HEK293 (cell line): ENCODE results near the gene UNCX.

ENCODE experiments used
- CTCF ChIA-PET: fragments of 350-600 bp; formaldehyde crosslinking; extraction: SDS; loops from one replicate; lab custom pipeline; 2021; ENCODE audit warnings: antibody characterized with exemption; lab: Yijun Ruan, JAX
- POLR2A ChIA-PET: fragments of 300-600 bp; formaldehyde crosslinking; extraction: SDS; loops from one replicate; lab custom pipeline; 2020; ENCODE audit warnings: antibody characterized with exemption, inconsistent platforms; lab: Yijun Ruan, JAX
- H3K27ac ChIP-seq: fragments of 200-500 bp; sonication (Bioruptor generic); 2 replicates; pipeline ENCODE4 v1.5.1; 2014; ENCODE audit warnings: low read depth, low read length, control low read depth, inconsistent platforms; ENCODE audit errors: extremely low read depth
- H3K36me3 ChIP-seq, 2 experiments: fragments of 200-500 bp in 1 of 2; sonication (Bioruptor generic) in 1 of 2; 1 replicate in 1 of 2; 2 replicates in 1 of 2; pipeline ENCODE4 v1.5.1; 2014 to 2017; ENCODE audit warnings: inconsistent platforms in 2 of 2, low read length in 2 of 2; ENCODE audit not compliant: control insufficient read depth in 2 of 2, insufficient read depth in 1 of 2
- H3K4me1 ChIP-seq: fragments of 200-500 bp; sonication (Bioruptor generic); 2 replicates; pipeline ENCODE4 v1.5.1; 2014; ENCODE audit warnings: mild to moderate bottlenecking, low read length, inconsistent platforms; ENCODE audit not compliant: control insufficient read depth, insufficient read depth
- H3K4me3 ChIP-seq: 2 replicates; pipeline ENCODE4 v1.5.1; 2011; ENCODE audit warnings: low read depth, mild to moderate bottlenecking, control low read depth, low read length, moderate library complexity
- H3K9me3 ChIP-seq: fragments of 200-500 bp; sonication (Bioruptor generic); 2 replicates; pipeline ENCODE4 v1.5.1; 2014; ENCODE audit warnings: low read depth, low read length, inconsistent platforms; ENCODE audit not compliant: control insufficient read depth, insufficient read depth
- AEBP2 ChIP-seq: fragments of 450-650 bp; formaldehyde crosslinking; IDR thresholded peaks from 2 replicates; pipeline ENCODE4 v1.5.1; 2016; ENCODE audit warnings: missing biosample characterization, missing genetic modification characterization, borderline replicate concordance
- HOXC10 ChIP-seq: sonication (generic); formaldehyde crosslinking; IDR thresholded peaks from 2 replicates; pipeline ENCODE4 v1.8.1; 2023; ENCODE audit warnings: mild to moderate bottlenecking, missing genetic modification reagents
- MEIS1 ChIP-seq: sonication (generic); formaldehyde crosslinking; IDR thresholded peaks from 2 replicates; pipeline ENCODE4 v1.8.1; 2022; ENCODE audit warnings: missing genetic modification reagents, mild to moderate bottlenecking, borderline replicate concordance
- PRDM1 ChIP-seq: fragments of 450-650 bp; formaldehyde crosslinking; IDR thresholded peaks from 2 replicates; pipeline ENCODE4; 2016; ENCODE audit warnings: missing biosample characterization, missing genetic modification characterization
- SALL2 ChIP-seq: fragments of 450-650 bp; formaldehyde crosslinking; IDR thresholded peaks from 2 replicates; pipeline ENCODE4 v1.5.0; 2017; ENCODE audit warnings: missing biosample characterization, mild to moderate bottlenecking, missing genetic modification characterization, borderline replicate concordance
- SCRT1 ChIP-seq: fragments of 450-650 bp; formaldehyde crosslinking; IDR thresholded peaks from 2 replicates; pipeline ENCODE4 v1.5.1; 2016; ENCODE audit warnings: missing biosample characterization, missing genetic modification characterization, borderline replicate concordance
- SCRT2 ChIP-seq: fragments of 450-650 bp; formaldehyde crosslinking; IDR thresholded peaks from 2 replicates; pipeline ENCODE4 v1.5.1; 2016; ENCODE audit warnings: missing biosample characterization, missing genetic modification characterization
- YY1 ChIP-seq: fragments of 450-650 bp; formaldehyde crosslinking; IDR thresholded peaks from 2 replicates; pipeline ENCODE4 v1.5.1; 2018; ENCODE audit warnings: missing biosample characterization, missing genetic modification characterization
- ZBTB8A ChIP-seq: fragments of 450-650 bp; formaldehyde crosslinking; IDR thresholded peaks from 2 replicates; pipeline ENCODE4 v1.5.1; 2016; ENCODE audit warnings: missing biosample characterization, missing genetic modification characterization
- ZNF132 ChIP-seq: fragments of 450-650 bp; formaldehyde crosslinking; IDR thresholded peaks from 2 replicates; pipeline ENCODE4 v1.5.1; 2017; ENCODE audit warnings: missing biosample characterization, missing genetic modification characterization, borderline replicate concordance
- ZNF133 ChIP-seq: fragments of 450-650 bp; formaldehyde crosslinking; IDR thresholded peaks from 2 replicates; pipeline ENCODE4 v1.5.1; 2016; ENCODE audit warnings: missing biosample characterization, missing genetic modification characterization
- ZNF140 ChIP-seq: fragments of 450-650 bp; formaldehyde crosslinking; IDR thresholded peaks from 2 replicates; pipeline ENCODE4 v1.5.1; 2016; ENCODE audit warnings: missing biosample characterization, missing genetic modification characterization
- ZNF169 ChIP-seq: fragments of 450-650 bp; formaldehyde crosslinking; IDR thresholded peaks from 2 replicates; pipeline ENCODE4 v1.5.1; 2016; ENCODE audit warnings: missing biosample characterization, missing genetic modification characterization
- ZNF175 ChIP-seq: fragments of 450-650 bp; formaldehyde crosslinking; IDR thresholded peaks from 2 replicates; pipeline ENCODE4 v1.5.1; 2016; ENCODE audit warnings: missing biosample characterization, missing genetic modification characterization
- ZNF26 ChIP-seq: fragments of 450-650 bp; formaldehyde crosslinking; IDR thresholded peaks from 2 replicates; pipeline ENCODE4 v1.5.1; 2016; ENCODE audit warnings: missing biosample characterization, missing genetic modification characterization
- ZNF280C ChIP-seq: fragments of 450-650 bp; formaldehyde crosslinking; IDR thresholded peaks from 2 replicates; pipeline ENCODE4 v1.5.1; 2016; ENCODE audit warnings: missing biosample characterization, missing genetic modification characterization
- ZNF341 ChIP-seq: fragments of 450-650 bp; formaldehyde crosslinking; IDR thresholded peaks from 2 replicates; pipeline ENCODE4; 2016; ENCODE audit warnings: low read depth, missing biosample characterization, missing genetic modification characterization
- ZNF350 ChIP-seq: fragments of 450-650 bp; formaldehyde crosslinking; IDR thresholded peaks from 2 replicates; pipeline ENCODE4 v1.5.0; 2017; ENCODE audit warnings: missing biosample characterization, mild to moderate bottlenecking, missing genetic modification characterization
- ZNF404 ChIP-seq: fragments of 450-650 bp; formaldehyde crosslinking; IDR thresholded peaks from 2 replicates; pipeline ENCODE4 v1.5.1; 2017; ENCODE audit warnings: missing biosample characterization, missing genetic modification characterization
- ZNF610 ChIP-seq: fragments of 450-650 bp; formaldehyde crosslinking; IDR thresholded peaks from 2 replicates; pipeline ENCODE4 v1.5.1; 2016; ENCODE audit warnings: missing biosample characterization, missing genetic modification characterization, borderline replicate concordance
- ZNF660 ChIP-seq: fragments of 450-650 bp; IDR thresholded peaks from 2 replicates; pipeline ENCODE4 v1.5.1; 2018; ENCODE audit warnings: missing biosample characterization, mild to moderate bottlenecking, missing genetic modification characterization
- ZNF701 ChIP-seq: fragments of 450-650 bp; formaldehyde crosslinking; IDR thresholded peaks from 2 replicates; pipeline ENCODE4 v1.5.1; 2016; ENCODE audit warnings: missing biosample characterization, missing genetic modification characterization
- ZNF777 ChIP-seq: fragments of 450-650 bp; formaldehyde crosslinking; IDR thresholded peaks from 2 replicates; pipeline ENCODE4 v1.5.1; 2017; ENCODE audit warnings: missing biosample characterization, missing genetic modification characterization, borderline replicate concordance
- ZNF837 ChIP-seq: fragments of 450-650 bp; formaldehyde crosslinking; IDR thresholded peaks from 2 replicates; pipeline ENCODE4 v1.5.1; 2016; ENCODE audit warnings: missing biosample characterization, missing genetic modification characterization
- TF ChIP-seq, protein P1 (sequence below): fragments of 450-650 bp; formaldehyde crosslinking; conservative IDR thresholded peaks from 2 replicates; pipeline ENCODE4 v1.5.1; 2016; ENCODE audit warnings: low read depth, missing biosample characterization, missing genetic modification characterization
- TF ChIP-seq, protein P2 (sequence below): fragments of 450-650 bp; formaldehyde crosslinking; IDR thresholded peaks from 2 replicates; pipeline ENCODE4 v1.5.1; 2017; ENCODE audit warnings: missing biosample characterization, missing genetic modification characterization

UNCX gene

GRCh38 chr7:1246871-1247526 lies 14.3 kb downstream of the UNCX start:
- no peak overlapping the region for H3K4me3 ChIP-seq
- TF ChIP-seq SALL2: no peak
- TF ChIP-seq ZNF341 (tag by site-specific recombination): no peak
- TF ChIP-seq ZNF610: no peak
- no peak for TF ChIP-seq HOXC10
- TF ChIP-seq, protein P1, sequence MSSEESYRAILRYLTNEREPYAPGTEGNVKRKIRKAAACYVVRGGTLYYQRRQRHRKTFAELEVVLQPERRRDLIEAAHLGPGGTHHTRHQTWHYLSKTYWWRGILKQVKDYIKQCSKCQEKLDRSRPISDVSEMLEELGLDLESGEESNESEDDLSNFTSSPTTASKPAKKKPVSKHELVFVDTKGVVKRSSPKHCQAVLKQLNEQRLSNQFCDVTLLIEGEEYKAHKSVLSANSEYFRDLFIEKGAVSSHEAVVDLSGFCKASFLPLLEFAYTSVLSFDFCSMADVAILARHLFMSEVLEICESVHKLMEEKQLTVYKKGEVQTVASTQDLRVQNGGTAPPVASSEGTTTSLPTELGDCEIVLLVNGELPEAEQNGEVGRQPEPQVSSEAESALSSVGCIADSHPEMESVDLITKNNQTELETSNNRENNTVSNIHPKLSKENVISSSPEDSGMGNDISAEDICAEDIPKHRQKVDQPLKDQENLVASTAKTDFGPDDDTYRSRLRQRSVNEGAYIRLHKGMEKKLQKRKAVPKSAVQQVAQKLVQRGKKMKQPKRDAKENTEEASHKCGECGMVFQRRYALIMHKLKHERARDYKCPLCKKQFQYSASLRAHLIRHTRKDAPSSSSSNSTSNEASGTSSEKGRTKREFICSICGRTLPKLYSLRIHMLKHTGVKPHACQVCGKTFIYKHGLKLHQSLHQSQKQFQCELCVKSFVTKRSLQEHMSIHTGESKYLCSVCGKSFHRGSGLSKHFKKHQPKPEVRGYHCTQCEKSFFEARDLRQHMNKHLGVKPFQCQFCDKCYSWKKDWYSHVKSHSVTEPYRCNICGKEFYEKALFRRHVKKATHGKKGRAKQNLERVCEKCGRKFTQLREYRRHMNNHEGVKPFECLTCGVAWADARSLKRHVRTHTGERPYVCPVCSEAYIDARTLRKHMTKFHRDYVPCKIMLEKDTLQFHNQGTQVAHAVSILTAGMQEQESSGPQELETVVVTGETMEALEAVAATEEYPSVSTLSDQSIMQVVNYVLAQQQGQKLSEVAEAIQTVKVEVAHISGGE (tag by site-specific recombination): no peak
- no peak for TF ChIP-seq ZNF280C (tag by site-specific recombination)
- no peak for TF ChIP-seq ZNF837
- TF ChIP-seq ZNF660 (tag by site-specific recombination): no peak
- no peak for TF ChIP-seq ZNF404 (tag by site-specific recombination)
- TF ChIP-seq ZNF133: no peak
- no peak for TF ChIP-seq ZNF701 (tag by site-specific recombination)
- POLR2A ChIA-PET: no interaction called here
- H3K9me3 ChIP-seq: no peaks in the 10 kb centered on the region
- H3K4me1 ChIP-seq: peaks cover 5% of the 10 kb centered on the region; the same call in 1 of the 2 replicates
- no peaks in the 10 kb centered on the region for H3K36me3 ChIP-seq
- H3K27ac ChIP-seq: no peak overlapping the region
- CTCF ChIA-PET: interaction anchor here (1.0 kb wide), 1 partner anchor 11 kb away, joined by 4 read pairs; no protein-coding TSS in a partner anchor

- Histone ChIP-seq H3K4me1 (peaks cover 5% of the 10 kb centered on the region; the same call in 1 of the 2 replicates), H3K9me3 (no peaks in the 10 kb centered on the region), H3K27ac (no peak overlapping the region), H3K4me3 (peak overlapping the region; percentile 19), H3K36me3 (no peaks in the 10 kb centered on the region)
- ChIA-PET POLR2A (no interaction called here), CTCF (interaction anchor here (0.6 to 0.8 kb wide), 2 partner anchors 12 to 21 kb away, joined by 3 to 4 read pairs; no protein-coding TSS in a partner anchor)
- TF ChIP-seq MEIS1 (CRISPR knock-in tag) (no peak), ZNF26 (tag by site-specific recombination) (no peak), SCRT1 (tag by site-specific recombination) (no peak), ZNF350 (tag by site-specific recombination) (no peak), ZNF169 (no peak), PRDM1 (tag by site-specific recombination) (no peak), ZBTB8A (tag by site-specific recombination) (no peak), AEBP2 (no peak), ZNF701 (tag by site-specific recombination) (no peak), ZNF175 (tag by site-specific recombination) (no peak), ZNF140 (tag by site-specific recombination) (no peak), ZNF132 (tag by site-specific recombination) (no peak), ZNF777 (tag by site-specific recombination) (no peak), YY1 (tag by site-specific recombination) (no peak), SCRT2 (tag by site-specific recombination) (no peak)
- TF ChIP-seq, protein P2, sequence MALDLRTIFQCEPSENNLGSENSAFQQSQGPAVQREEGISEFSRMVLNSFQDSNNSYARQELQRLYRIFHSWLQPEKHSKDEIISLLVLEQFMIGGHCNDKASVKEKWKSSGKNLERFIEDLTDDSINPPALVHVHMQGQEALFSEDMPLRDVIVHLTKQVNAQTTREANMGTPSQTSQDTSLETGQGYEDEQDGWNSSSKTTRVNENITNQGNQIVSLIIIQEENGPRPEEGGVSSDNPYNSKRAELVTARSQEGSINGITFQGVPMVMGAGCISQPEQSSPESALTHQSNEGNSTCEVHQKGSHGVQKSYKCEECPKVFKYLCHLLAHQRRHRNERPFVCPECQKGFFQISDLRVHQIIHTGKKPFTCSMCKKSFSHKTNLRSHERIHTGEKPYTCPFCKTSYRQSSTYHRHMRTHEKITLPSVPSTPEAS (tag by site-specific recombination): no peak
Observed at GRCh38 chr7:1247527-1248041, 14.9 kb downstream of the UNCX start.
